GM18502 (cell line): ENCODE measurements around the gene SNTA1.
"Not testable (repeated sequence)": the region's sequence is repeated elsewhere in the genome, so short reads cannot be mapped to it uniquely, and the experiment has no call there.

Experiments
- ATAC-seq: cut with Tn5 transposase; IDR thresholded peaks from one replicate; pipeline ENCODE4 v1.9.1; 2021; ENCODE audit warnings: mild to moderate bottlenecking; ENCODE audit not compliant: unreplicated experiment, poor library complexity

SNTA1 gene

DNA sequence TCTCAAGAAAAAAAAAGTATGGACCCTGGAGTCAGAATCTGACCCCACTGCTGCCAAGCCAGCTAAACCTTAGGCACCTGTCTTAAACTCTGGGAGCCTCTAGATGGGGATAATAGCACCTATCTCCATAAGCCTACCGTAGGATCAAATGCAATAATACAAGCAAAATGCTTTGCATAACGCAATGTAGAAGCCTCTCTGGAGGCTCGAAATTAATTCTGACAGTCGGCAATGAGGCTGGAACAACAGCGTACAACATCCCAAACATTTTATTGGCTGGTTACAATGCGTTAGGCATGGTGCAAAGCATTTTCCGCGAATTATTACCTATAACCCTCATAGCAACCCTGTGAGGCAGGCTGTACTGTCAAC, 42.8 kb downstream of the SNTA1 start:
- no peak for ATAC-seq

DNA sequence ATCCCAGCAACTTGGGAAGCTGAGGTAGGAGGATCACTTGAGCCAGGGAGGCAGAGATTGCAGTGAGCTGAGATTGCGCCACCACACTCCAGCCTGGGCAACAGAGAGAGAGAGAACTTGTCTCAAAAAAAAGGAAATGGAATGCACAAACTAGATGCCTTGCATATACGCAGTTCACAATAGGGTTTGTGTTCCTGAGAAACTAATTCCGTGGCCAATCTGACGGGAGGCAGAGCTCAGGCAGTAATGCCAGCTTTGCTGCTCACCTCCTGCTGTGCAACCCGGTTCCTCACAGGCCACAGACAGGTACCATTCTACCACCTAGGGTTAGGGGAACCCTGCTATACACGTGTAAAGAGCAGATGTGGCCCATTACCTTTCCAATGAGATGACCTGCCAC, 43.6 kb downstream of the SNTA1 start:
- ATAC-seq = no peak

DNA sequence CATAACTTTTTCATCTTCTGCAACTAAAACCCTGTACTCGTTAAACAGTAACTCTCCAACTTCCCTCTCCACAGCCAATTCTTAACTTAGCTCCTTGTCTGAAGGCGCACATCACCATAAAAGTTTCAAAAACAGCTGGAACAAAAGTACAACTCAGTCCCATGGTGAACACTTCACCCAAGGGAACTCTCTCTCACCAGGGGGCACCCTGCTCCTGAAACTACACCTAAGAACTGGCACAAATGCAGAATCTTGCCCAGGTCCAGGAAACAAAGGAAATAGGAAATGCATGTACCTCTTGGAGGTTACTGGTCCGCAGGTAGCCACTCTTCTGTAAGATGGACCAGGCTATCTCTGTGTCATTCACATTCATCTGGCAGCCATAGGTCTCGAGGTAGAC, 48.8 kb downstream of the SNTA1 start:
- no peak for ATAC-seq

DNA sequence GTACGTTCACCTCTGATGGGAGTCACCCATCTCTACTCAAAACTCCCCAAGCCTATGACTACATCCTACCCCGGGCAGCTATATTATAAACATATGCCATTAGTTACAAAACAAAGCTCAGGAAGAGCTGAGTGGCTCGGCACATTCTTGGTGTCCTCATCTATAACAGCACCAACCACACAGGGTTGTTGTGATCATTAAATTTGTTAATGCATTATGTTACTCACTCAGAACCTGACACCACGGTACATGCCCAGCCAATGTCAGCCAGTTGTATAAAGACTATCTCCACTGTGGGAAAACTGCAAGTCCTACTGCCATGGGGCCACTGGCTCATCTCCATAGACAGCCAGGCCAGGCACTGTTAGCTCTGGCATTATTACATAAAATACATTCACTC, 50.0 kb downstream of the SNTA1 start:
- no peak for ATAC-seq

DNA sequence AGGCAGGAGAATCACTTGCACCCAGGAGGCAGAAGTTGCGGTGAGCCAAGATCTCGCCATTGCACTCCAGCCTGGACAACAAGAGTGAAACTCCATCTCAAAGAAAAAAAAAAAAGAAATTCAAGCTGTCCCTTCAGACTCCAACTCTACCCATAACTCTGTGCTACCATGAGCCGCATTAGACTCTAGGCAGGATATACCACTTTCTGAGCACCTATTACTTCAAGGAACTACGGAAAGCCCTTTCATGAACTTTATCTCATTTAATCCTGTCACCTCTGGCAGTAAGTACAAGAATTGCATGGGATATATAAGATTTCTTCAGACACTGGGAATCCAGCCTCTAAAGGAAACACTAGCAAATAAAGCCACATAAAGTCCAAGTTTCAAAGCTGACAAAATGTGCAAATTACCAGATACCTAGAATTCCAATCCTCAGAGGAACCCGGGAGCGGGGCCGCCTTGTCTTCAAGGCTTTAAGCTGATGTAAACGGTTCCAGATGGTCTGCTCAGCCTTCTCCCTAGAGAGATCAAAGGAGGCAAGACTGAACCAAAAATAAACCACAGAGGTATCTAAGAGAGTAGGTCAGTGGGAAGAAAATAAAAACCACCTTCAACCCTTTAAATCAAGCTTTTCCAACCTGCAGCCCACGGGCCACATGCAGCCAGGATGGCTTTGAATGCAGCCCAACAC, 51.7 kb downstream of the SNTA1 start:
- ATAC-seq = no peak

DNA sequence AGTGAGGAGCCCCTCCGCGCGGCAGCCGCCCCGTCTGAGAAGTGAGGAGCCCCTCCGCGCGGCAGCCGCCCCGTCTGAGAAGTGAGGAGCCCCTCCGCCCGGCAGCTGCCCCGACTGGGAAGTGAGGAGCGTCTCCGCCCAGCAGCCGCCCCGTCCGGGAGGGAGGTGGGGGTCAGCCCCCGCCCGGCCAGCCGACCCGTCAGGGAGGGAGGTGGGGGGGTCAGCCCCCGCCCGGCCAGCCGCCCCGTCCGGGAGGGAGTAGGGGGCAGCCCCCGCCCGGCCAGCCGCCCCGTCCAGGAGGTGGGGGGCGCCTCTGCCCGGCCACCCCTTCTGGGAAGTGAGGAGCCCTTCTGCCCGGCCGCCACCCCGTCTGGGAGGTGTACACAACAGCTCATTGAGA, 54.2 kb downstream of the SNTA1 start:
- not testable (repeated sequence) for ATAC-seq

DNA sequence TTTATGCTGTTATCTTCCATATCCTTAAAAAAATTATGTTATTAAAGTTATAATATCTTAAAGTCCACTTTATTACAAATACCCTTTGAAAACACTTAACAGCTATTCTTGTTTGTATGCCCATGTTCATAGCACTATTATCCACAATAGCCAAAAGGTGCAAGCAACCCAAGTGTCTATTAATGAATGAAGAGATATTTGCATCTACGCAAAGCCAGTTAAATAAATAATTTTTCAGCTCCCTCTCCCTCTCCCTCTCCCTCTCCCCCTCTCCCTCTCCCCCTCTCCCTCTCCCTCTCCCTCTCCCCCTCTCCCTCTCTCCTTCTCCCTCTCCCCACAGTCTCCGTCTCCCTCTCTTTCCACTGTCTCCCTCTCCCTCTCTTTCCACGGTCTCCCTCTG, 55.3 kb downstream of the SNTA1 start:
- ATAC-seq = no peak

DNA sequence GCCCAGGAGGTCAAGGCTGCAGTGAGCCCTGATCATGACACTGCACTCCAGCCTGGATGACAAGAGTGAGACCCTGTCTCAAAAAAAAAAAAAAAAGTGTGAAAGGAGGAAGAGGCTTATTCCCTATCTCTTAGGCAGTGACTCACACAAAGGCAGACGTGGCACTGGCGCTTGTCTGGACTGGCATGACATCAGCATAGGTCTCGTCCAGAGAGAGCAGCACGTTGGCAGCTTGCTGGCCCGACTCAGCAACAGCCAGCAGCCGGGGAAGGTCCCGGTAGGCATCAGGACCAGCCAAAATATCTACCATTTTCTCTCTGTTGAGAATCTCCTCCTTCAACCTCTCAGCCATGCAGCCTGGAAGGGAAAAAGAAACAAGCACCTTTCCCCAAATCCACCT, 56.4 kb downstream of the SNTA1 start:
- ATAC-seq = no peak

DNA sequence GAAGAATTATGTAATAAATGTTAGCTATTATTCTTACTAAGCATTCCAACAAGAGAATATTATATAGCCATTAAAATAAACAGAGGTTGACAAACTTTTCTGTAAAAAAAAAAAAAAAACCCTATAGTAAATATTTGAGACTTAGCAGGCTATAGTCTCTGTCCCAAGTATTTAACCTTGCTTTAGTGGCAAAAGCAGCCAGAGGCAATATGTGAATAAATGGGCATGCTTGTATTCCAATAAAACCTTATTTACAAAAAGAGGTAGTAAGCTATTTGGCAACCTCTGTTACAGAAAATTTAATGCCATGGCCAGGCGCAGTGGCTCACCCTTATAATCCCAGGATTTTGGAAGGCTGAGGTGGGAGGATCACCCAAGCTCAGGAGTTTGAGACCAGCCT, 56.9 kb downstream of the SNTA1 start:
- ATAC-seq = no peak

DNA sequence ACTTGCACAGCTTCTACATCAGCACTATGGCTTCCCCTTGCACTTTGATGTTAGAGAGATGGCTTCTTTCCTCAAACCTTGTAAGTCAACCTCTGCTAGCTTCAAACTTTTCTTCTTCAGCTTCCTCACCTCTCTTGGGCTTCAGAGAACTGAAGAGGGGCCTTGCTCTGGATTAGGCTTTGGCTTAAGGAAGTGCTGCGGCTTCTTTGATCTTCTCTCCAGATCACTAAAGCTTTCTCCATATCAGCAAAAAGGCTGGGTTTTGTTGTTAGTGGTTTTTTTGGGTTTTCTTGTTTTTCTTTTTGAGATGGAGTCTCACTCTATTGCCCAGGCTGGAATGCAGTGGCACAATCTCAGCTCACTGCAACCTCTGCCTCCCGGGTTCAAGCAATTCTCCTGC, 66.2 kb downstream of the SNTA1 start:
- no peak for ATAC-seq

DNA sequence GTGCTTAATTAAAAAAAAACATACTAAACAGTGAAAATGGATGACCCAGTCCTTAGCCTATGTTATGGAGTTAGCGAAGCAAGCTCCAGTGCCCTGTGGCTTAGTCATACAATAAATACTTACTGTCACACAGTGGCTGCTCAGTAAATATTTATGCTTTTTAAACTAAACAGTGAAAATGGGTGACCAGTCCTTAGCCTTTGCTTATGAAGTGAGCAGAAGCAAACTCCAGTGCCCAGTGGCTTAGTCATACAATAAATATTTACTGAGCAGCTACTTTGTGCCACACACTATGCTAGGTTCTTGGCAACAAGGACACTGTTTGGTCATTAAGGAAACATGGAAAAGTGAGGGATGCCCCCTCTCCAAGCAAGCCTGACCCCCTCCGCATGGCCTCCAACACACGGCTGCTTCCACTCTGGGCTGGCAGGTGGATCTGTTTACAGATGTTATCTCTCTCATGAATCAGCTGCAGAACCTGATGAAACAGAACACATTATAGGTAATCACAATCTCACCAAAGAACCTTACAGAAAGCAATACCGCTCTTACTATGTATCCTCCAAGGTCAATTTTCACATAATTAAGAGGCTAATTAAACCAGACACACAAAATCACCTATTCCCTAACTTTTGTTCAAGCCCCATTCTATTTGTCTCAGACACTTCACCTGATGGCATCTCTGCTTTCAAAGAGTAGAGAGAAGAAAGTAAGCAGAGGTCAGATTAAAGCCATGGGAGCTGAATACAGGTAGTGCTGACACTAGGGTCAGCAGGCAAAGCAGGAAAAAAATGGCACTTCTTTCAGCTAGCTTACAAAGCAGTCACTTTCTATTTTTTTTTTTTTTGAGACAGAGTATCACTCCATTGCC, 69.6 kb downstream of the SNTA1 start:
- no peak for ATAC-seq

DNA sequence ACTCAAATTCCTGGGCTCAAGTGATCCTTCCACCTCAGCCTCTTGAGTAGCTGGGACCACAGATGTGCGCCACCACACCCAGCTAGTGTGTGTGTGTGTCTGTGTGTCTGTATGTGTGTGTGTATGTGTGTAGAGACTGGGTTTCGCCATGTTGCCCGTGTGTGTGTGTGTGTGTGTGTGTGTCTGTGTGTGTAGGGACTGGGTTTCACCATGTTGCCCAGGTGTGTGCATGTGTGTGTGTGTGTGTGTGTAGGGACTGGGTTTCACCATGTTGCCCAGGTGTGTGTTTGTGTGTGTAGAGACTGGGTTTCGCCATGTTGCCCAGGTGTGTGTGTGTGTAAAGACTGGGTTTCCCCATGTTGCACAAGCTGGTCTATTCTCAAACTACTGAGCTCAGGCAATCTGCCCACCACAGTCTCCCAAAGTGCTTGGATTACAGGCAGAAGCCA, 70.5 kb downstream of the SNTA1 start:
- ATAC-seq = no peak

DNA sequence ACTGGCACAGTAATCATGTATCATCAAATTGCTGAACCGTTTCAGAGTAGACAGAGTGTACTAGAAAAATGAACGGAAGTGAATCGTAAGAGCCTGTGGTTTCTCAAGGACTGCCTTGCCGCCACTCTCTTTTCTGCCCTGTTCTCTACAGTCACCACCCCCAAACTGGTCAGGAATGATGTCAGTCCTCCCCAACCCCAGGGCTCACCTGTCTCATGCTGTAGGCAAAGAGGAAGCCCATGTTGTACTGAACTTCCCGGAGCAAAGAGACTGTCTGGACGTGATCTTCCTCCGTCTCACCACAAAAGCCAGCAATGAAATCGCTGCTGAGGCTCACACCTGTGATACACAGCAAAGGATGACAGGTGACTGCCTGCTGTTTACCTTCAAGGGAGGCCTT, 73.3 kb downstream of the SNTA1 start:
- peak; percentile 65 for ATAC-seq

DNA sequence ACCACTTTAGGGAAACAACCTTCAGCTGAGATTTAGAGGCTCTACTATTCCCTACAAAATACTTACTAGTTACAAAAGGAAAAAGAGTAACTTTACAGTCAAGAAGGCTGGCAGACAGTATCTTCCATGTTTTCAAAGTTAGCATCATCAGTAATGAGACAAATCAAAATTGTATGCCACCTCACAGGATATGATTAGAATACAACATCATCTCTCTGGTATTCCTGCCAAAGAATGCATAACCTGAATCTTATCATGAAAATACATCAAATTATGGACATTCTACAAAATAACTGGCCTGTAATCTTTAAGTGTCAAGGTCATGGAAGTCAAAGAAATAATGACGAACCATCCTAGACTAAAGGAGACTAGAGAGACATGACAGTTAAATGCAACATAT, 80.7 kb downstream of the SNTA1 start:
- ATAC-seq = no peak

DNA sequence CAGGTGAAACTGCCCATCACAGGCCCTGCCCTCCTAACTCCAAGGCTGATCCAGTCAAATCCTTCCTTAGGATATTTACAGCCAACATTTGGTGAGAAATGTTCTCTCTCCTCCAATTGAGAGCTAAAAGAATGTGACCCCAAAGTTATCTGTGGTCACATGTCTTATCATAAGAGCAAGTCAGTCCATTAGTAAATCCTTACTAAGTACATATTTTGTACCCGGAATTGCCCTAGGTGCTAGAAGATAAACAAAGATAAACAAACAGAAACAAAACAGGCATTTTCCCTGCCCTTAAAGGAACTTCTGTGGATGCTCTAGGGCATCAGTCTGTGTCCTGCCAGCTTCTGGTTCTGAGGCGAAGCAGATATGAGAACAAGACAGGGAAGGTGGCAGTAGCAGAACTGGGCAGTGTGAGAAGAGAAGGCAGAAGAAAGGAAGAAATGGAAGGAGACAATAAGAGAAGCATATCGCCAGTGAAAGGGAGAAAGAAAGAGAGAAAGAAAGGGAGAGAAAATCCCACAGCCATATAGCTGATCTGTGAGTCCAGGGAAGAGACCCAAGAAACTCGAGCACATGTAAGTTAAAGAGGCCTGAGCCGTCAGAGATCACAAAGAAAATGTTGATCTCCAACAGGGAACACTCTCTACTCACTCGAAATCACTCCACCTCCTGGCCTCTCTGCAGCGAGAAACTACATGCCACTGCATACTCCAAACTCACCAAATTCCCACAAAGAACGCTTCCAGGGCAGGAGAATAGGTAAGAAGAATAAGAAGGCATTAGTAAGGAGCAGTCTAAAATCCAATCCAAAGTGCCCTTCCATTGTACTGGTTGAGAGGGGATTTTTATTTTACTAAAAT, 83.9 kb downstream of the SNTA1 start:
- ATAC-seq = no peak
